KOPT-K1 (cell line): ENCODE results near the gene KIF16B.

Source experiments
- H3K27ac ChIP-seq: fragments of 200-600 bp; sonication (generic); 2 replicates; pipeline ENCODE4 v1.5.1; 2016; ENCODE audit warnings: antibody characterized with exemption, mild to moderate bottlenecking, low read depth, low read length; ENCODE audit not compliant: poor library complexity, severe bottlenecking
- H3K36me3 ChIP-seq: fragments of 200-600 bp; sonication (generic); 2 replicates; pipeline ENCODE4 v1.5.1; 2017; ENCODE audit warnings: antibody characterized with exemption, mild to moderate bottlenecking, low read length, moderate library complexity; ENCODE audit not compliant: insufficient read depth
- H3K9me3 ChIP-seq: fragments of 200-600 bp; sonication (generic); 2 replicates; pipeline ENCODE4 v1.5.1; 2017; ENCODE audit warnings: antibody characterized with exemption, low read length, mild to moderate bottlenecking; ENCODE audit not compliant: insufficient read depth, poor library complexity, severe bottlenecking

The KIF16B gene

DNA sequence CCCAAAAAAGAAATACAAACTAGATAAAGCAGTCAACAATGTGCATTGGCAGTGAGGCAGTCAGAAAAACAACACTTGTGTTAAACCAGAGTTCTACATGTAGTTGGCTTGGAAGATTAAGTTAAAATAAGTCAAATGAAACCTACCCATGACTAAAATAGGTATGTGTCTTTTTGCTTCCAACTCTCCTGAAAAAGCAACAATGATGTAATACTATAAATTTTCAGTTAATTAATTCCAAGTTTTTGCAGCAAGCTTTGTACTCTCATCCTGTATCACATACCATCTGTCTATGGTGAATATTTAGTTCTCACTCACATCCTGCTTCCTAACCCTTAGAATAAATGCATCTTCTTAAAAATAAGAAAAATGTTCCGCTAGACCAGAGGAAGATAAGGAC is 261.5 kb downstream of the KIF16B start:
- no peak overlapping the region for H3K27ac ChIP-seq
- H3K9me3 ChIP-seq: no peaks in the 10 kb centered on the region
- H3K36me3 ChIP-seq: no peaks in the 10 kb centered on the region

DNA sequence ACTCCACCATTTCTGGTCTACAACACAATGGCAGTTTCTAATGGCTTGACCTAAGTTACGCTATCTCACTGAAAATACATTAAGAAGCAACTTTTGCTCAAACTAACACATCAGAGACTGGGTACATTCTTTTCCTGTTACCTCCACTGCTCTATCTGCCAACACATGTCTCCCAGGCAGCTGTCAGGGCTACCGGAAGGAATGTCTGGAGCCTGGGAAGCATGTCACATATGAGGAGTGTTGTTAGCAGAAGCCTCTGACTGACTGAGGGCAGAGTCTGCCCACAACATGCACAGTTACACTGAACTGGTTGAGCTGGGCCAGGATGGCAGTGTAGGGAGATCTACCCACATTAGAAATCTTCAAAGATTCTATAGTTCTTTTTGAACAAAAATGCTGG is 264.5 kb downstream of the KIF16B start:
- Histone ChIP-seq H3K27ac (no peak overlapping the region), H3K9me3 (peaks cover 2% of the 10 kb centered on the region), H3K36me3 (no peaks in the 10 kb centered on the region)

DNA sequence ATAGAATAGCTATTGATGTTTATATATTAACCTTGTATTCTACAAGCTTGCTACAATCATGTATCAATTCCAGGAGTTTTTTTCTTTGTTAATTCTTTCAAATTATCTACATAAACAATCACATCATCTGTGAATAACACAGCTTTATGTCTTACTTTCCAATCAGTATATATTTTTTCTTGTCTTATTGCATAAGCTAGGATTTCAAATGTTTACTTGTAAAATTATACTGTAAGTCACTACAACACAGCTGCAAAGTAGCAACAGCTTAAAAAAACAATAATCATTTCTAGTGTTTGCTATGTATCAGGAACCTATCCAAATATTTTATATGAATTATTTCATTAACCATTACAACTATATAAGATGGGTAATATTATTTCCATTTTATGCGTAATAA is 270.4 kb downstream of the KIF16B start:
- H3K9me3 ChIP-seq: peaks cover 15% of the 10 kb centered on the region
- no peaks in the 10 kb centered on the region for H3K36me3 ChIP-seq
- H3K27ac ChIP-seq: no peak overlapping the region

DNA sequence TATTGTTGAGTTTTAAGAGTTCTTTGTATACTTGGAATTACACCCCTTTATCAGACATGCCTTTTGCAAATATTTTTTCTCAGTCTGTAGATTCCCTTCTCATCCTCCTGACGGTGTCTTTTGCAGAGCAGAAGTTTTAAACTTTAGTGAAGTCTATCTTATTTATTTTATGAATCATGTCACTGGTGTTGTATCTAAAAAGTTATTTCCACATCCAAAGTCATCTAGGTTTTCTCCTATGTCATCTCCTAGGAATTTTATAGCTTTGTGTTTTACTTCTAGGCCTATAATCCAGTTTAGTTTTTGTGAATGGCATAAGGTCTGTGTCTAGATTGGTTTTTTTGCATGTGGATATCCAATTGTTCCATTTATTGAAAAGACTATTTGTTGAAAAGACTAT is 271.3 kb downstream of the KIF16B start:
- Histone ChIP-seq H3K27ac (no peak overlapping the region), H3K36me3 (no peaks in the 10 kb centered on the region), H3K9me3 (peaks cover 15% of the 10 kb centered on the region)

DNA sequence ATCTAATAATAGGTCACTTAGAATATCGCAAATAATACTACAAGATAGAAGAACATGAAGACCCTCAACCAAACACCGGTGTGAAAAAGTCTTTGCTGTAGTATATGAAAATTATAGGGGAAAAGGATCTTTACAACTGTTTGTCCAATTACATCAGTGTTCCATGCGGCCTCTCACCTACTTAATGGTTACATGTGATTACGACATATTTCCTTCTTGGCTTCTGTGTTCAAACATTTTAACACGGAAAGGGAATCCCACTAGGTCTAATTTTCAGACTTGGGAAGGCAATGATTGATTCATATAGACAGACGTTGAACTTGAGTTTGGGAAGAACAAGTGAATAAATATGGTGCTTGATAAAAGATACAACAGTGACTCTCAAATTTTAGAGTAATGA is 273.4 kb downstream of the KIF16B start:
- Histone ChIP-seq H3K9me3 (peaks cover 15% of the 10 kb centered on the region), H3K27ac (no peak overlapping the region), H3K36me3 (no peaks in the 10 kb centered on the region)

DNA sequence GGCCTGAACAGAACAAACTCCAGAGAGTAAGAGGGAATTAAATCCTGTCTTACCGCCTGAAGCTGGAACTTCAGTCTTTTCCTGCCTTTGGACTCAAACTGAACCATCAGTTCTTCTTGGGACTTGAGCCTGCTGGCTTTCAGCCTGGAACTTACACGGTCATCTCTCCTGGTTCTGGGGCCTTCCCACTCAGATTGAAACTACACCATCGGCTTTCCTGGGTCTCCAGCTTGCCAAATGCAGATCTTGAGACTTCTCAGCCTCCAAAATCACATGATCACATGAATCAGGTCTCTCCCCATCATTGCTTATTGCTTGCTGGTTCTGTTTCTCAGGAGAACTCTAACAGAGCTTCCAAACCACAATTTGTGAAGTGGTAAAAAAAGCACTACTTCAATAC is 276.3 kb downstream of the KIF16B start:
- H3K9me3 ChIP-seq: no peaks in the 10 kb centered on the region

DNA sequence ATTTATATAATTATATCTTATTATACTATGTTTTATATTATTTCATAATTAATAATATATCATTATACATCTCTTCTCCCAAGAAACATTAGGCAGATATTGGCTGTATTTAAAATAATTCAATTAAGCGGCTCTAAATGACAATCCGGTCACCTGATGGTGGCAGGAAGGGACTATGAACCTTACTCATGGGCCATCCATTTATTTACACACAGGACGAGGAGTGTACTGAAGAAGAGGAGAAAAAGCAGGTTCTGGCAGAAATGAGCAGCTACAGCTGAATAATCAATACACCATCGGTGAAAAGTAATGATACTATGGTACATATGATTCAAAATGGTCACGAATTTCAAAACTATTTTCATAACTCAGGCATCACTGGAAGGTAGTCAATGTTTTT is 277.7 kb downstream of the KIF16B start:
- no peaks in the 10 kb centered on the region for H3K36me3 ChIP-seq
- H3K9me3 ChIP-seq: no peaks in the 10 kb centered on the region
- no peak overlapping the region for H3K27ac ChIP-seq

More for the DNA sequence above, 276.3 kb downstream of the KIF16B start:
- Histone ChIP-seq H3K36me3 (no peaks in the 10 kb centered on the region), H3K27ac (no peak overlapping the region)

DNA sequence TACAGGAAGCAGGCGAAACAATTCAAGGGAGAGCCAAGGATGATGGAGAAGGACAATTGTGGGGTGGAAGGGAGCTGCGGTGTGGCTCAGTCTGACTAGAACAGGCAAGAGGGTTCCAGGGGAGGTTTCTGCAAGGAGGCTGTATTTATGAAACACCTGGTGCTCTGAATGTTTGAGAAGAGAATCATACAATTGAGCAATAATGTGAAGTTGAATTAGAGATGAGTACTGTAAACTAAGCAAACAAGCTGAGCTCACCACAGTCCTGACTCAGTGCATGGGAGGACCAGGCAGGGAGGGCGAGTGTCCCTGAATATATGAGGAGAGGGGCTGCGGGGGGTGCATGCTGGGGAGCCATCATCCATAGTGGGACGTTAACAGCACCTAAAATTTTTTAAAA is 279.7 kb downstream of the KIF16B start:
- Histone ChIP-seq H3K36me3 (no peaks in the 10 kb centered on the region), H3K27ac (no peak overlapping the region)

DNA sequence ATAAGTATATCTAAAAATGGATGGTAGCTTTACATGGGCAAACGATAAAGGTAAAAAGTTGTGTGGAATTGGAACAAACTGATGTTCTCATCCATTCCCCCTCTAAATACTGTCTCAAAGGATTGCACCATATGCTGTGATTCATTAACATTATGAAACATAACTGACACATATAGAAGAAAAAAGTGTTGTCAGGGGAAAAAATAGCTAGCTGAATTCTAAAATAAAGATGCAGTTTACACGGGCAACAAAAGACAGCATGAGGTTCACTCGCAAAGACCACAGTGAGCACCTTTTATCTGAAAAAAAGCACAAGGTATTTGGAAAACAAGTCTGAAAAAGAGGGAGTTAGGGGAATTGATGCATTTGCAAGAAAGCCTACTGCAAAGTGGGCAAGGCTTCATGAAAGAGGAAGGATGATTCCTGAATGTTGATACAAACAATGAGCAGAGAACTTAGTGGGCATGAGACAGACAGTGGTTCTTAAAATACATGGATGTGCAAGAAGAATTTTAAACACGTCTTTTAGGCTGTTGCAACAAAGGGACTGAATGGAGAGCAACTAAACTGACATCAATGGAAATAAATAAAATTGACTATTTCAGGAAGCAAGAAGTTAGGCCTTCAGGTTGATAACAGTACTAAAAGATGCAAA is 280.9 kb downstream of the KIF16B start:
- Histone ChIP-seq H3K9me3 (no peaks in the 10 kb centered on the region), H3K27ac (no peak overlapping the region), H3K36me3 (no peaks in the 10 kb centered on the region)

More for the DNA sequence above, 279.7 kb downstream of the KIF16B start:
- H3K9me3 ChIP-seq: no peaks in the 10 kb centered on the region

DNA sequence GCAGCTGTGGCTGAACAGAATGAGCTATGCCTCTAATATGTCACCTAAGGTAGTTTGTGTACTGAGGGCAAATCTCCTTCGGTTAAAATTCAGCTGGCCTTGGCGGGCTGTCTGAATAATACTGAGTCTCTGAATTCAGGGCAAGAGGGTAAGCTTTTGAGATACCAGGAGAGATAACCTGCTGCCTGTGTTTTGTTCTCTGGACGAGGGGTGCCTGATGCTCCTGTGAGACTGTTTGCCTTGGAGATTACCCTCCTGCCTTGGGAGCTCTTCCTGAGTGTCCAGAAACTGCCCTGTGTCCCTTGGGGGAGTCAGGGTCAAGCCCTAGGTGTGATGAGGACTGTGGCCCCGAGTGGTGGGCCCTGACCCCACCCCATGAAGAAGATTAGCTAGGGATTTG is 282.9 kb downstream of the KIF16B start:
- Histone ChIP-seq H3K36me3 (no peaks in the 10 kb centered on the region), H3K9me3 (no peaks in the 10 kb centered on the region)

DNA sequence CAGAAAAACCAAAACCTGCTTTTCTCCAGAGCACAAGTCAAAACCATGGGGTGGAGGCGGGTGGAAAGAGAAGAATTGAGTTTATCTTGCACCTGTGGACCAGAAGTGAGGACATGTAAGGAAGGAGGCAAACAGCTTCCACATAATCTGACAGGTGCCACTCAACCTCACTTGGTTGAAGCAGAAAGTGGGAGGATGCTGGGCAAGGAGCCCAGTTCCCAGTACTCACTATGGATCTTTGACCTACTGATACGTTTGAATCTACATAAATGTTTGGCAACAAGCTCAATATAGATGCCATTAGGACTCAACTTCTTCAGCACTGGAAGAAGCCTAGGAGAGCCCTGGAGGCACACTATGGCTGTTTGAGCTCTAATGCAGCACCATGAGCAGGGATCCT is 285.5 kb downstream of the KIF16B start:
- Histone ChIP-seq H3K9me3 (no peaks in the 10 kb centered on the region), H3K27ac (no peak overlapping the region), H3K36me3 (no peaks in the 10 kb centered on the region)

More for the DNA sequence above, 282.9 kb downstream of the KIF16B start:
- no peak overlapping the region for H3K27ac ChIP-seq

DNA sequence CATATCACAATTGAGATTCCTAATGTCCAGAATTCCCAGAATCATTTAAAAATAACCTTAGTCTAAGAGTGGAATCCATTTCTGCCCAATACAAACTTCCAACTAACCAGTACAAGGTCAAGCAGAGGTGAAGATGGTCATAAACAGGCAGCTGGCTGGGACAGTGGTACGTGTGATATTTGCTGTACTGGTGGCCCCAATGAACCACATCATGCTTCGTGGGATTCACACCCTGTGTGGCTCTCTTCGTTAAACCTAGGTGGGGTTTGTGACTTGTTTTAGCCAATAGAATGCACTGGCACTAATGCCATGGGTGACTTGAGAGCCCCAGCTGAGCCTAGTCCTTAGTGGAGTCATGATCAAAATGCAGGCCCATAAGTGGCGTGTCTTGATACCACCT is 286.6 kb downstream of the KIF16B start:
- no peak overlapping the region for H3K27ac ChIP-seq
- no peaks in the 10 kb centered on the region for H3K36me3 ChIP-seq
- H3K9me3 ChIP-seq: no peaks in the 10 kb centered on the region

DNA sequence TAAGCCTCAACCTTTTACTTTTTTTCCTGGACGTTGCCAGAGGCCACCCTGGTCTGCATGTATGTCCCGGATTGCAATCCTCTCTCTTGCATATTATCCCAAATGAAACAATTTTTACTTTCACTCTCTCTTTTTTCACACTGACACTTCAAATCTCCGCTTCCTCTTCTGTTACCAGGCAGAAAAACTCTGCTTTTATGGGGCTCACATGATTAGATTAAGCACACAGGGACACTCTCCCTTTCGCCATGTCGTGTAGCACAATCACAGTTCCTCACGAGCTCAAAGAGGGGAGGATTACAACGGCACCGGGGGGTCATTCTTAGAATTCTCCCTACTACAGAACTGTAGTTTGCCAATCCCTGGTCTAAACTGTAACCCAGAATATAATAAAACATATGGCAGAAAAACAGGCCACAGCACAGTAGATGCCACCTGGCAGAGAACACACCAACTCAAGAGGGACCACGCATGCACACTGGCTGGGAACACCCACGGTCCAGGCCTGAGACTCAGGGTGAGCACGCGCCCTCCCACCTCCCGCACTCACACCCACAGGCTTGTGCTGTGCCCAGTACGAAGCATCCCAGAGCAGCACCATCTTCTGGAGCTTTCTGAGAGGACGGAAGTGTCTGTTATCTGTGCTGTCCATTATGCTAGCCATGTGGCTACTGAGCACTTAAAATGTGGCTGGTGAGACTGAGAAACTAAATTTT is 288.7 kb downstream of the KIF16B start:
- Histone ChIP-seq H3K9me3 (no peaks in the 10 kb centered on the region), H3K27ac (no peak overlapping the region), H3K36me3 (no peaks in the 10 kb centered on the region)

DNA sequence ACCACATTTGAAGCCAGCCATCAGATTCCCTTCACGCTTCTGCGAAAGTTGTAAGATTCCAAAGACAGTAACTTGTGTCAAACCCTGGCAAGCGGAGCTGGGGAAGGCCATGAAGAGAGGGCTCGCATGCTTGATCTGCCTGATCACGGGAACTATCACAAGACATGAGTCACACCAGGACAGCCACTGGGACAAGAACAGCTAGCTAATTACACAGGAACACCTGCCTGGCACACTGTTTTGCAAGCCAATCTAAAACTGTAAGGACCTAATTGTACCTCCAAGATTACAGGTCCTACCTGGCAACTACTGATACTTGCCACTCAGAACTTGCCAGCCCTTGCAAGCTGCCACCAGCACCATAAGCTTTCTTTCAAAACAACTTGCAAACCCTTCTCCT is 289.3 kb downstream of the KIF16B start:
- Histone ChIP-seq H3K36me3 (no peaks in the 10 kb centered on the region), H3K27ac (no peak overlapping the region), H3K9me3 (no peaks in the 10 kb centered on the region)

DNA sequence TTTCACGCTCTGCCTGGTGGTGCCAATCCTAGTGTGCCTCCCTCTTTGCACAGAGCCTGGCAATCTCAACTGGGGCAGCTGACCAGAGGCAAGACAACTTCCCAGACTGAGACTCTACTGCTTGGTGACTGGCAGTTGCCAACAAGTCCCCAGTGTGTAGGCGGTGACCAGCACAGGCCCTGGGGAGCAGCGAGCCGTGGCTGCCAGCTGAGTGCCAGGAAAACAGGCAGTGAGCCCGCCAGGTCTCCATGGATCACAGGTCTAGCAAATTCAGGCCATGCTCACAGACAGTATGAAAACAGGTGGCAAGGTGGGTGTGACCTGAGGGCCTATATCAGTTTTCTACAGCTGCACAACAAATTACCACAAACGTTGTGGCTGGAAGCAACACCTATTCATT is 289.9 kb downstream of the KIF16B start:
- Histone ChIP-seq H3K36me3 (no peaks in the 10 kb centered on the region), H3K27ac (no peak overlapping the region), H3K9me3 (no peaks in the 10 kb centered on the region)

DNA sequence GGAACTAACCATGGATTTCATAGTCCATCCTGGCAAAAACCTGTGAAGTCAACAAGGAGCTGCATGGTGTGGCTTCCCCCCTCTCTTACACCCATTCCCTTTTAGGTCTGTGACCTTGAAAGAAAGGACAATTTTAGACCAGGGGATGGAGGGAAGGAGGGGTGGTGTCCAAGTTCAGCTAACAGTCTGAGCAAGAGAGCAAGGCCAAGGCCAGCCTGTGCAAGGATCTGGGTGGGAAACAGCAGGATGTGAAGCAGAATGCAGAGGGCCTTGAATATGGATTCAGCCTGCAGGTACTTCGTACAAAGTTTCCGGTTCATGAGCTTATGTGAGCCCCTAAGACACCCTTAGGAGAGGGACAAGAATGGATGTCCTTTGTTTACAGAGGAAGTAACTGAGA is 293.0 kb downstream of the KIF16B start:
- Histone ChIP-seq H3K9me3 (no peaks in the 10 kb centered on the region), H3K36me3 (no peaks in the 10 kb centered on the region), H3K27ac (no peak overlapping the region)
